C4-2B (cell line): Measurements from ENCODE around the gene FBXO45.

Source experiments
- ZFX ChIP-seq: fragments of 450-650 bp; IDR thresholded peaks from 2 replicates; pipeline ENCODE4 v1.6.1; 2017
- TF ChIP-seq, protein P1 (sequence below): fragments of 450-650 bp; conservative IDR thresholded peaks from 2 replicates; pipeline ENCODE4 v1.5.1; 2017; ENCODE audit warnings: mild to moderate bottlenecking

GRCh38 chr3:196600359-196600758 is 31.9 kb downstream of the FBXO45 start:
- TF ChIP-seq, protein P1, sequence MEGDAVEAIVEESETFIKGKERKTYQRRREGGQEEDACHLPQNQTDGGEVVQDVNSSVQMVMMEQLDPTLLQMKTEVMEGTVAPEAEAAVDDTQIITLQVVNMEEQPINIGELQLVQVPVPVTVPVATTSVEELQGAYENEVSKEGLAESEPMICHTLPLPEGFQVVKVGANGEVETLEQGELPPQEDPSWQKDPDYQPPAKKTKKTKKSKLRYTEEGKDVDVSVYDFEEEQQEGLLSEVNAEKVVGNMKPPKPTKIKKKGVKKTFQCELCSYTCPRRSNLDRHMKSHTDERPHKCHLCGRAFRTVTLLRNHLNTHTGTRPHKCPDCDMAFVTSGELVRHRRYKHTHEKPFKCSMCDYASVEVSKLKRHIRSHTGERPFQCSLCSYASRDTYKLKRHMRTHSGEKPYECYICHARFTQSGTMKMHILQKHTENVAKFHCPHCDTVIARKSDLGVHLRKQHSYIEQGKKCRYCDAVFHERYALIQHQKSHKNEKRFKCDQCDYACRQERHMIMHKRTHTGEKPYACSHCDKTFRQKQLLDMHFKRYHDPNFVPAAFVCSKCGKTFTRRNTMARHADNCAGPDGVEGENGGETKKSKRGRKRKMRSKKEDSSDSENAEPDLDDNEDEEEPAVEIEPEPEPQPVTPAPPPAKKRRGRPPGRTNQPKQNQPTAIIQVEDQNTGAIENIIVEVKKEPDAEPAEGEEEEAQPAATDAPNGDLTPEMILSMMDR, result no peak
- no peak for TF ChIP-seq ZFX
